SK-N-SH treated with all-trans-retinoic acid at 6 μM for 48 hours (cell line): ENCODE measurements around the gene TRPM5.

Experiments used
- ATAC-seq: fragments of 200-7000 bp; cut with Tn5 transposase; 3 replicates; pipeline ENCODE4 v1.9.1; 2020; ENCODE audit warnings: mild to moderate bottlenecking, moderate library complexity
- ARNTL ChIP-seq: fragments of 450-650 bp; formaldehyde crosslinking; IDR thresholded peaks from 2 replicates; pipeline ENCODE4 v1.5.0; 2020; ENCODE audit warnings: low read depth, mild to moderate bottlenecking, moderate library complexity, borderline replicate concordance
- BACH2 ChIP-seq: fragments of 250-450 bp; sonication (Bioruptor Pico); IDR thresholded peaks from 2 replicates; pipeline ENCODE4 v1.9.0; 2021; ENCODE audit warnings: mild to moderate bottlenecking, borderline replicate concordance
- CREB5 ChIP-seq: fragments of 250-450 bp; sonication (Bioruptor Pico); IDR thresholded peaks from 2 replicates; pipeline ENCODE4 v1.5.1; 2020; ENCODE audit warnings: low read depth, mild to moderate bottlenecking, moderate library complexity
- CSDC2 ChIP-seq: fragments of 250-450 bp; sonication (Bioruptor Pico); IDR thresholded peaks from 2 replicates; pipeline ENCODE4 v1.5.0; 2020; ENCODE audit warnings: mild to moderate bottlenecking, moderate library complexity
- CSRNP3 ChIP-seq: fragments of 250-450 bp; sonication (Bioruptor Pico); IDR thresholded peaks from 2 replicates; pipeline ENCODE4 v1.5.1; 2021; ENCODE audit warnings: mild to moderate bottlenecking, moderate library complexity
- ESRRG ChIP-seq: fragments of 250-450 bp; sonication (Bioruptor Pico); IDR thresholded peaks from 2 replicates; pipeline ENCODE4 v1.6.1; 2021; ENCODE audit warnings: mild to moderate bottlenecking
- GLIS3 ChIP-seq: fragments of 250-450 bp; sonication (Bioruptor Pico); IDR thresholded peaks from 2 replicates; pipeline ENCODE4 v1.5.0; 2020; ENCODE audit warnings: mild to moderate bottlenecking, moderate library complexity
- ISL1 ChIP-seq: fragments of 250-450 bp; sonication (Bioruptor Pico); IDR thresholded peaks from 2 replicates; pipeline ENCODE4 v2.1.2; 2022; ENCODE audit warnings: mild to moderate bottlenecking, moderate library complexity
- OSR1 ChIP-seq: fragments of 250-450 bp; sonication (Bioruptor Pico); IDR thresholded peaks from 2 replicates; pipeline ENCODE4 v1.8.0; 2022; ENCODE audit warnings: moderate library complexity, mild to moderate bottlenecking, inconsistent platforms
- PATZ1 ChIP-seq: fragments of 250-450 bp; sonication (Bioruptor Pico); IDR thresholded peaks from 2 replicates; pipeline ENCODE4 v1.8.0; 2020; ENCODE audit warnings: mild to moderate bottlenecking, moderate library complexity, borderline replicate concordance
- POU6F1 ChIP-seq: fragments of 250-450 bp; sonication (Bioruptor Pico); IDR thresholded peaks from 2 replicates; pipeline ENCODE4 v1.8.0; 2021; ENCODE audit warnings: low read depth, mild to moderate bottlenecking, moderate library complexity, borderline replicate concordance
- PPARA ChIP-seq: fragments of 250-450 bp; sonication (Bioruptor Pico); IDR thresholded peaks from 2 replicates; pipeline ENCODE4 v1.5.0; 2020; ENCODE audit warnings: mild to moderate bottlenecking, borderline replicate concordance
- SNAI2 ChIP-seq: fragments of 250-450 bp; sonication (Bioruptor Pico); IDR thresholded peaks from 2 replicates; pipeline ENCODE4 v1.5.0; 2020; ENCODE audit warnings: mild to moderate bottlenecking, moderate library complexity
- TOX ChIP-seq: fragments of 250-450 bp; sonication (Bioruptor Pico); IDR thresholded peaks from 2 replicates; pipeline ENCODE4 v1.8.0; 2021; ENCODE audit warnings: mild to moderate bottlenecking, moderate library complexity, borderline replicate concordance
- TSHZ2 ChIP-seq: fragments of 250-450 bp; sonication (Bioruptor Pico); IDR thresholded peaks from 2 replicates; pipeline ENCODE4 v1.5.0; 2020; ENCODE audit warnings: mild to moderate bottlenecking, moderate library complexity
- ZC3H10 ChIP-seq: fragments of 250-450 bp; sonication (Bioruptor Pico); IDR thresholded peaks from 2 replicates; pipeline ENCODE4 v1.5.1; 2021; ENCODE audit warnings: mild to moderate bottlenecking, moderate library complexity
- ZFP30 ChIP-seq: fragments of 450-650 bp; formaldehyde crosslinking; IDR thresholded peaks from 2 replicates; pipeline ENCODE4 v1.5.0; 2022; ENCODE audit warnings: mild to moderate bottlenecking, moderate library complexity
- ZNF565 ChIP-seq: fragments of 450-650 bp; formaldehyde crosslinking; conservative IDR thresholded peaks from 2 replicates; pipeline ENCODE4 v1.5.0; 2020; ENCODE audit warnings: low read depth, mild to moderate bottlenecking, moderate library complexity
- ZNF70 ChIP-seq: fragments of 450-650 bp; formaldehyde crosslinking; IDR thresholded peaks from 2 replicates; pipeline ENCODE4 v1.5.0; 2020; ENCODE audit warnings: mild to moderate bottlenecking, moderate library complexity

The TRPM5 gene

GRCh38 chr11:2443406-2443805 is 908 bp downstream of the TRPM5 start (continued):
- TF ChIP-seq TSHZ2 (CRISPR knock-in tag): no peak
- TF ChIP-seq BACH2 (CRISPR knock-in tag): no peak
- no peak for TF ChIP-seq ARNTL (CRISPR knock-in tag)
- TF ChIP-seq POU6F1 (CRISPR knock-in tag): no peak

GRCh38 chr11:2442589-2442988 is 1.7 kb downstream of the TRPM5 start:
- ATAC-seq: no peak
- TF ChIP-seq ISL1 (CRISPR knock-in tag): no peak
- no peak for TF ChIP-seq GLIS3 (CRISPR knock-in tag)
- no peak for TF ChIP-seq TOX (CRISPR knock-in tag)
- no peak for TF ChIP-seq ZNF565 (CRISPR knock-in tag)
- no peak for TF ChIP-seq TSHZ2 (CRISPR knock-in tag)
- TF ChIP-seq ZFP30 (CRISPR knock-in tag): no peak
- no peak for TF ChIP-seq BACH2 (CRISPR knock-in tag)
- no peak for TF ChIP-seq SNAI2 (CRISPR knock-in tag)
- TF ChIP-seq ARNTL (CRISPR knock-in tag): no peak
- no peak for TF ChIP-seq CSRNP3 (CRISPR knock-in tag)
- TF ChIP-seq CSDC2 (CRISPR knock-in tag): no peak
- TF ChIP-seq PPARA (CRISPR knock-in tag): no peak
- TF ChIP-seq ESRRG (CRISPR knock-in tag): no peak
- no peak for TF ChIP-seq ZNF70 (CRISPR knock-in tag)
- TF ChIP-seq ZC3H10: no peak
- no peak for TF ChIP-seq OSR1

GRCh38 chr11:2441171-2441570 is 3.1 kb downstream of the TRPM5 start:
- TF ChIP-seq PATZ1 (CRISPR knock-in tag) (no peak), ZNF70 (CRISPR knock-in tag) (no peak), CREB5 (no peak), ESRRG (CRISPR knock-in tag) (no peak), GLIS3 (CRISPR knock-in tag) (no peak), SNAI2 (CRISPR knock-in tag) (no peak), CSRNP3 (CRISPR knock-in tag) (no peak), CSDC2 (CRISPR knock-in tag) (no peak), TOX (CRISPR knock-in tag) (no peak), ZC3H10 (no peak)

More at GRCh38 chr11:2441171-2441570, 3.1 kb downstream of the TRPM5 start:
- no peak for ATAC-seq
